ENCODE results near the gene CSRNP3.

CSRNP3 gene

DNA sequence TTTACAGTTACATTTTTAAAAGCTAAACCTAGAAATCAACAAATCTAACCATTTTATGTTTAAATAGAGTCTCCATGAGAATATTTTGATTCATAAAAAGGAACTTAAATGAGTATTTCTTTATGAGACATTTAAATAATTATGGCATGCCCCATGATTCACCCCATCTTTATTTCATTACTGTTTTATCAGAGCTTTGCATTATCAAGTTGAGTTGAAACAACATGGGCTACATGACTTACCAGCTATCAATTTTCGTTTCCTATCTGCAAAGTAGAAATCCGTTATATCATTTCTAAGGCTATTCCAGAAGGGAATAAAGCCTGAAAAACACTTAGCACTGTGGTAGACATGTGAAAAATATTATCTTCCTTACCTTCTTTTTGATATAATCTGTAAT lies 163.1 kb downstream of the CSRNP3 start:
- DNase-seq (ENCODE audit: insufficient read length, low spot score) (no peak), FAIRE-seq (peak; percentile 23)
- TF ChIP-seq POLR2A (IDR thresholded peaks at IDR 0.05; ENCODE audit: low read depth, low read length) = no peak

DNA sequence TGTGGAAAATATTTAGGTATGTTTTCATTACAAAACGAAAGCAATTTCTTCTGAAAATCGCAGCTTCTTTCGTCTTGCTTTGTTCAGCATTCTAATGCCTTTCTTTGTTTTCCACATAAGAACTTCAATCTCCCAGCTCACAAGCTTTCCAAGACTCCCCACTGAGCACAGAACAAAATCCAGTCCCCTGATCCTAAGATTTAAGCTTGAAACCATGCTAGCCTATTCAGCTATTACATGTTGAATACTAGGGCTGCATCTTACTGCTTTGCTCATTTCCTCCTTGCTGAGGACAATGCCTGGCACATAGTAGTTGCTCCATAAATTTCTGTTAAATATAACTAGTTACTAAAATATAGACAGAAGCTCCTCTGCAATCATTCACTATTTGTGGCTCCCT lies 163.9 kb downstream of the CSRNP3 start:
- DNase-seq (ENCODE audit: insufficient read length, low spot score) (no peak), FAIRE-seq (no peak)
- TF ChIP-seq POLR2A (IDR thresholded peaks at IDR 0.05; ENCODE audit: low read depth, low read length) = no peak

DNA sequence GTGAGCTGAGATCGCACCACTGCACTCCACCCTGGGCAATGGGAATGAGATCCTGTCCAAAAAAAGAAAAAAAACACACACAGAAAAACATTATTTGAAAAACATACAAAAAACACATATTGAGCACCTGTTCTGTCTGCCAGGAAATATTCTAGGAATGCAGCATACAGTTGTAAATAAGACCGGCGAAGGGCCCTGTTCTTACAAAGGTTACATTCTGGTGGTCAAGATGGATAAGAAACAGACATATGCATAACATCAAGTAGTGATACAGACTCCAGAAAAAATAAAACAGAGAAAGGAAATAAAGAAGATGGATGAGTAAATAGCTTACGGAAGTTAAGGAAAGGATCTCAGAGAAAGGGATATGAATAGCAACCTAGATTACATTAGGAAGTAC lies 164.8 kb downstream of the CSRNP3 start:
- DNase-seq (ENCODE audit: insufficient read length, low spot score) = no peak
- TF ChIP-seq POLR2A (IDR thresholded peaks at IDR 0.05; ENCODE audit: low read depth, low read length) = no peak
- FAIRE-seq = no peak

DNA sequence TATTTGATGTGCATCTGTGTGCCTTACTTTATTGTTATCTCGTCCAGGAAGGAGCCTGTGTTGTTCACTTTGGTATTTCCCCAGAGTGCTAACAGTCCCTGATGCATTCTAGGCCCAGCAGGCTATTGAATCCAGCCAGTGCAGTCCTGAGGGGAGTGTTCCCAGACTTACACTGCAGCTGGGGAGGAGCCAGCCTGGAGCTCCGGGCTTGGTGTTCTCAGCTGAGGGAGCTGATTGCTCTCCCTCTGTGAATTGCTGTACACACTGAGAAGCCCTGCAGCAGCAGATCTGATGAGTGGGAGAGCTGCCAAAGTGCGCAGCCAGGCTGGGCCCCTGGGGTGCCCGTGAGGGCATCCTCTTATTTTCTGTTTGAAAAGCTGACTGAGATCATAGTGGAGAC lies 165.4 kb downstream of the CSRNP3 start:
- DNase-seq (ENCODE audit: insufficient read length, low spot score) (peak; percentile 20), FAIRE-seq (peak; percentile 90)
- TF ChIP-seq POLR2A (IDR thresholded peaks at IDR 0.05; ENCODE audit: low read depth, low read length) = no peak

DNA sequence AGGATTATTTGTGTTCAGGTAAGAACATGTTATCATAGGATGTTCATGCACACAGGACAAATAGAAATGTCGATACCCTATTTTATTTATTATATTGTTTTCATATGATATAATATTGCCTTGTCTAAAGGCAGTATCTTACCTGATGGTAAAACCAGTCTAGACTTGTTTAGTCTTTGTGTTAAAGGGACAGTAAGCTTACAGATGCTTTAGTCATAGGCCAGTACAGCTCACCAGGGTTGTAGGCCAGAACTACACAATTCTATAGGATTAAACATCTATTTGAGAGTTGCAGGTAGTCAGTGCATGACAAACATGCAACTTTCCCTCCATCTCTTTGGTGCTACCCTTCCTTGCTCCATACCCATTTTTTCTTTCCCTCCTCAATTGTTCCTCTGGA lies 166.0 kb downstream of the CSRNP3 start:
- FAIRE-seq (no peak), DNase-seq (ENCODE audit: insufficient read length, low spot score) (no peak)
- no peak for TF ChIP-seq POLR2A (IDR thresholded peaks at IDR 0.05; ENCODE audit: low read depth, low read length)

DNA sequence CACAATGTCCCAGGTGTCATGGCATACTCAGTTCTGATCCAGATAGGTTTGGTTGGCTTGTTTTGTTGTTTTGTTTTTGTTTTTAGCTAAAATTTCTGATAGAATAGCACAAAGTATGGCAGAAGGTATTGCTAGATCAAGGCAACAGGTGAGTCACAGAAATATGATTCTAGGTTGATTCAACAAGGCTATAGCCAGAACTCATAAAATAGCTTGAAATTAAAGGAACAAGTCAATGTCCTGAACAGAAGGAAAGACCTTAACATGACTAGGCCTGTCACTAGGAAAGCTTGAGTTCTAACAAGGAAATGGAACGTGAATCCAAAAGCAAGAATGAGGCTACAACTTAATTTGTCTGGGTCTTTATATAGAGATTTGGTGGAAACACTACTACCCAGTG lies 167.5 kb downstream of the CSRNP3 start:
- DNase-seq (ENCODE audit: insufficient read length, low spot score) (no peak), FAIRE-seq (no peak)
- no peak for TF ChIP-seq POLR2A (IDR thresholded peaks at IDR 0.05; ENCODE audit: low read depth, low read length)

DNA sequence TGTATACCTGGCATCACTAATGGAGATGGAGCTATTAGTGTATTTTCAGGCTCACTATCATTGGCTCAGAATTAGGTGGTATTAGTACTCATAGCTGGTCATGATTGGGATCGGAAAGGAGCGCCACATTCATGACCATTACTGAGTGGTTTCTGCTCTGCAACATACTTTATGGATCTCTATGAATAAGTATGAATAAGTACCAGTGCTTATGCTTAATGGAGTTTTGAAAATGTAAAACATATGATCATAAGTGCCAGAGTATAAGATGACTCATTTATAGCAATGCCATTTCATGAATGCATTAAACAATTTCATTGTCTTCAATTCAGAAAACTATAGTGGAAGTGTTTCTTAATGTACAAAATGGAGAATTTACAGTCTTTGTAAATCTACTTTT lies 167.9 kb downstream of the CSRNP3 start:
- TF ChIP-seq POLR2A (IDR thresholded peaks at IDR 0.05; ENCODE audit: low read depth, low read length) = no peak
- no peak for DNase-seq (ENCODE audit: insufficient read length, low spot score)
- no peak for FAIRE-seq

DNA sequence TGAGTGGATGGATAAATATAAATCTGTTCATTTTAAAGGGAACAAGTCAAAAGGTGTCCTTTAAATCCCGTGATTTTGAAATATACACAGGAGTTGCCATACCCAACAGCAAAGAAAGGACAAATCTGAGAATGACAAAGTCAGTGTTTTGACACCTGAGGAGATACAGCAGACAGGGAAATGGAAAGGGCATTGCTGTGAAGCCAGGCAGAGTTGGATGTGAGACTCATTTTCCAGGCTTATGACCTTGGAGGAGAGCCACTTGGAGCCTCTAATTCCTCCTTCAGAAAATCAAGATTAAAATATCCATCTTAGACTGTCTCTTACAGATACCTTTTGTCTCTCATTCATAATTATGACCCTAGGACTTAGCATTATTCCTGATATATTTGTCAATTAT lies 170.0 kb downstream of the CSRNP3 start:
- DNase-seq (ENCODE audit: insufficient read length, low spot score) = no peak
- FAIRE-seq = no peak
- no peak for TF ChIP-seq POLR2A (IDR thresholded peaks at IDR 0.05; ENCODE audit: low read depth, low read length)

DNA sequence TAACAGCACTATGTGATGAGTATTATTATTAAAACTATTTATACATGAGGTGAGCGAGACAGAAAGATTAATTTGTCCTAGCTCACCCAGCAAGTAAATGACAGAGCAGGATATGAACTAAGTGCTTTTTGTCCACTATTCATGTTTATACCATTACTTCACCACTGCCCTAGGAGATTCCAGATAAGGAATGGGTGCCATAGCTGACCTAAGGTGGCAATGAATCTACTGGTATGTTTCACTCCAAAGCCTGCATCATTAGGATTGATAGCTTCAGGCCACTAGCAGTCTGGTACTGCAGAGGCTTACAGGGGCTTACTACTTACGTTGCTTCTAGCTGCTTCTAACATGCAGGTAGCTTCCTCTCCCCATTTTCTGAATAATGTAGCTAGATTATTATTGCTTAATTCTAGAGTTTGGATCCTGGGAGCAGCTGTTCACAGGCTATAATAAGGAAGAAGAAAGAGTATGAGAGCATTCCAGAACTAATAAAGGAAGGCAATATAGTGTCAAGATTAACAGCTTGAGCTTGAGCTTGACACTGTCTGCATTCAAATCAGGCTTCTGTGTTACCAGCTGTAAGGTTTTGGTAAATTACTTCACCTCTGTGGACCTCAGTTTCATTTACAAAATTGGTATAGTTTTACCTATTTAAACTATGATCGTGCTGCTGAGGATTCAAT lies 170.9 kb downstream of the CSRNP3 start:
- no peak for TF ChIP-seq POLR2A (IDR thresholded peaks at IDR 0.05; ENCODE audit: low read depth, low read length)
- no peak for DNase-seq (ENCODE audit: insufficient read length, low spot score)
- no peak for FAIRE-seq

DNA sequence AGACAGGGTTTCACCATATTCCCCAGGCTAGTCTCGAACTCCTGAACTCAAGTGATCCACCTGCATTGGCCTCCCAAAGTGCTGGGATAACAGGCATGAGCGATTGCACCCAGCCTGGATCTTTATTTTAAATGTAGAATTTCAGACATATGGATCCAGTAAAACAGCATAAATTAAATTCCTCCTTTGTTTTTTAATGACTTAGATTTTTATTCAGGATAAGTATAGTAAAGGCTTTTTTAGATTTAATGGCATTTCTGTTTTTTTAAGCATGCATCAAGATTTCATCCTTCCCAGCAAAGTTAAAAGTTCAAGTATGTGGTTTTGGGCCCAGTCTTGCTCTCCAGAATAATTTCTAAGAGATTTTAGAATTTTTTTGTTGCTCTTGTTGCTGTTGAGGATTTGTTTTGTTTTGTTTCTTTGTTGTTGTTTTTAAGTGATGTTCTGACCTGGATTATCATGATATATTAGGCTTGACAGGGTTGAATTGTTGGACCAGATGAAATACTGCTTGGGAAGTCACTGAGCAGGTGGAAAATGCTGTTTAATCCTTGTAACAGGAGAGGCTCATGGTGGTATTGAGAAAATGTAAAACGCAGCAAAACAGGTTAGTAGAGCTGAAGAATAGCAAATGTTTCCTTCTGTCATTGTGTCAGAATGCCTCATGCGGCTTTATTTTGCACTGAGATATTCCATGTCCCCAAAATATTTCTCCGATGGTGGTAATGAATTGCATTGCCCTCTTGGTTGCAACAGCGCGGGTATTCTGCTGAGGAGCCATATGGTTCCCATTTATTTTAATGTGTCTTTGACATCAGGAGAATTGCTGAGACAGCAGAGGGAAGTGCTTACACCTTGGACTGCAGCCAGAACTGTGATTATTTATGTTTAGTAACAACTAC lies 176.7 kb downstream of the CSRNP3 start:
- DNase-seq (ENCODE audit: insufficient read length, low spot score) (no peak), FAIRE-seq (no peak)
- TF ChIP-seq POLR2A (IDR thresholded peaks at IDR 0.05; ENCODE audit: low read depth, low read length) = no peak

DNA sequence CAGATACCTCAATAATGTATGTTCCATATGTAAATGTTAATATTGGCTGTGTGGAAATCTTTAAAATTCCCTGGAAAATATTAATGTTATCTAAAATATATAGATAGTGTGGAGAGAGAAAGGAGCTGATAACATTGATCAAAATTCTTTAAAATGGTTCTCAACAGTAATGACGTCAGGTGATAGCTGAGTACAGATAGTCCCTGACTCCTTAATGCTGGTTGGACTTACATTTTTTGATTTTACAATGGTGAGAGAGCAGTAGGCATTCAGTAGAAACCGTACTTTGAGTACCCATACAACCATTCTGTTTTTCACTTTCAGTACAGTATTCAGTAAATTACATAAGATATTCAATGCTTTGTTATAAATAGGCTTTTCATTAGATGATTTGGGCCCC lies 177.9 kb downstream of the CSRNP3 start:
- FAIRE-seq = no peak
- TF ChIP-seq POLR2A (IDR thresholded peaks at IDR 0.05; ENCODE audit: low read depth, low read length) = no peak
- no peak for DNase-seq (ENCODE audit: insufficient read length, low spot score)

DNA sequence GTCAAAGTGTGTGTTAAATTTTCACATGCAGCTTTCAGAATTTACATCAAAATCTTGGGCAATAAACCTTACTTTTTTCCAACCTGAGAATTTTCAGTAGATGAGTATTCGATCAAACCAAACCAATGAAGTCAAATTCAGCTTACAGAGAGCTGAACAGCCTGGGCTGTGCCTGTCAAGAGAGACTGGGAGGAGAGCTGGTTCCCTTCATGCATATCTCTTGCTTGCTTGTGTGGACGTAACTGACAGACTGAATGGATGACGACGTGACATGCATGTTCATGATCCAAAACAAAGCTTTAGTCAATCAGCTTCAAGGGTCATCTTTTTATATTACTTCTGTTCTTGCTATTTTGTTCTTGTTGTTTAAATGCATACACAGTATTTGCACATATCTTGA lies 179.3 kb downstream of the CSRNP3 start:
- TF ChIP-seq POLR2A (IDR thresholded peaks at IDR 0.05; ENCODE audit: low read depth, low read length) = no peak
- DNase-seq (ENCODE audit: insufficient read length, low spot score) (no peak), FAIRE-seq (no peak)

DNA sequence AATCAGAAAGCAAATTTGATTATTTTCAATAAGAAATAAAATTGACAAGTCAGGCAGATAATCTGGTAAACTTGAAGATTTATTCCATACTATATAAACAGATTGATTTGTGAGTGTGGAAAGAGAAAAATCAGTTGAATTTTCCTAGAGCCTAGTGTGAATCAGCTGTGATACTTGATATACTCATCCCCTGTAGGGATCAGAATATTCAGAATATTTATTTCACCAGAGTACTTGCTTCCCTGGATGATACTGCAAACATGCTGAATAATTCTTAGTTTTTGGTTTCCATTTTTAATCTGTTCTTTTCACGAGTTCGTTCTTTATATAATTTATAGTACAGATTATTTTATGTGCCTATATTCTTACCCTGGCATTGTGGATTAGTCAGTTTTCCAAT lies 181.7 kb downstream of the CSRNP3 start:
- FAIRE-seq = no peak
- TF ChIP-seq POLR2A (IDR thresholded peaks at IDR 0.05; ENCODE audit: low read depth, low read length) = no peak
- DNase-seq (ENCODE audit: insufficient read length, low spot score) = no peak

DNA sequence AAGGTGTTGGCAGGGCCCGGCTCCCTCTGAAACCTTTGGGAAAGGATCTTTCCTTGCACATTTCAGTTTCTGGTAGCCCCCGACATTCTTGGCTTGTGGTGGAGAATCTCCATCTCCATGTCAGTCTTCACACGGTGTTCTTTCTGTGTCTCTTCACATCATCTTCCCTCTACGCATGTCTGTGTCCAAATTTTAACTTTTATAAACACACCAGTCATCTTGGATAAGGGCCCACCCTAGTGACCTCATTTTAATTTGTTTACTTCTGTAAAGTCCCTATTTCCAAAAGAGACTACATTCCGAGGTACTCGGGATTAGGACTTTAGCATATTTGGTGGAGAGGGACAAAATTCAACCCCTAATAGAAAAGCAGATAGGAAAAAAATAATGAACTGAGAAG lies 186.2 kb downstream of the CSRNP3 start:
- FAIRE-seq (no peak), DNase-seq (ENCODE audit: insufficient read length, low spot score) (no peak)
- TF ChIP-seq POLR2A (IDR thresholded peaks at IDR 0.05; ENCODE audit: low read depth, low read length) = no peak

DNA sequence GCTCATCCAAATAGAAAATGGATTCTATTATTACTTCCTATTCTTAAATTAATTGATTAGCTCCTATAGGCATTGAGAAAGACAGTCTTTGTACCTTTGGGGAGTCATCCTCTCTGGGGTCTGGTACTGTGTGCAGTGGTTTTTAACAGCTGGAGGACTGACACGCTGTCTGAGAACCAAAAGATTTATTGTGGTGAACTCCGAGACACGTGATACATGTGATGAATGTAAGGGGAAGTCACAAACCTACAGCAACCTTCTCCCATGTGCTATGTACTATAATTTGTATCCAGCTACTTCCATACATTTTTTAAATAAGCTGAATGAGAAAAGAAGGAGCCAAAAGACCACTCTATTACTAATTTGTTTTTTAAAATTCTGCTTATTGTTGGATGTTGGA lies 190.9 kb downstream of the CSRNP3 start:
- no peak for TF ChIP-seq POLR2A (IDR thresholded peaks at IDR 0.05; ENCODE audit: low read depth, low read length)
- FAIRE-seq (no peak), DNase-seq (ENCODE audit: insufficient read length, low spot score) (no peak)

Data from H54 (cell line).